Amniotic epithelial cell (primary cell): ENCODE results near the gene TMEM266.

Experiments
- DNase-seq: peaks from one replicate; pipeline ENCODE4 v3.0.0-alpha.2; 2010; ENCODE audit warnings: low read depth

TMEM266 gene

DNA sequence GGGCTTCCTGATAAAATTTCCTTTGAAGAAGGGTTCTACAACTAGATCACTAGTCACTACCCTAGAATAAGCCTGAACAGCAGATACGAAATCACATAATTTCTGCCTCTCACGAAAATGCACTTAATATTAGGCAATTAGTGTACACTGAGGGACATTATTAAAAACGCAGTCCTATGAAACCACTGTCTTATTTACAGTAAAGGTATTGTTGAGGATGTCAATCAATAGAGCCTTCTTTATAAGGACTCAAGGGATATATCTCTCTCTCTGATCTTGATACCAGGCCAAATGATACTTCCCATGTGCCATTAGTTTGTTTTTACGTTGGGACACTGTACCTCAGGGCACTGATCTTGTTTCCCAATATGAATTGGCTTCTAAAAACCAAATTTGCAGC lies 191.9 kb downstream of the TMEM266 start:
- no peak for DNase-seq

DNA sequence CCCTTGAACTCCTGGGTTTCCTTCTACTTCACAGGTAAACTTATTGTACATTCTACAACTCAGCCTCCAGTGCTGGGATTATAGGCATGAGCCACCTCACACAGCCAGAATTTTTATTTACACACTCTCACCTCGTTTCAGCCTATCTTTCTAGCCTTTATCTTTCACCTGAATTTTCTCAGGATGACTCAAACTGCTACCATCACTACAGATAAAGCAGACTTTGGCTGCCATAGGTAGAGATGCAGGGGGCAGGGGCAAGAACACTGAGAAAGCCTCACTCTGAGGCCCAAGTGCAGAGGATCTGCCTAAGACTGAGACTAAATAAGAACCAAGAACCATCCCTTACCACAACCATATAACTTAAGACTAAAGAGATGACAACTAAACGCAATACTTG lies 192.5 kb downstream of the TMEM266 start:
- DNase-seq: no peak

DNA sequence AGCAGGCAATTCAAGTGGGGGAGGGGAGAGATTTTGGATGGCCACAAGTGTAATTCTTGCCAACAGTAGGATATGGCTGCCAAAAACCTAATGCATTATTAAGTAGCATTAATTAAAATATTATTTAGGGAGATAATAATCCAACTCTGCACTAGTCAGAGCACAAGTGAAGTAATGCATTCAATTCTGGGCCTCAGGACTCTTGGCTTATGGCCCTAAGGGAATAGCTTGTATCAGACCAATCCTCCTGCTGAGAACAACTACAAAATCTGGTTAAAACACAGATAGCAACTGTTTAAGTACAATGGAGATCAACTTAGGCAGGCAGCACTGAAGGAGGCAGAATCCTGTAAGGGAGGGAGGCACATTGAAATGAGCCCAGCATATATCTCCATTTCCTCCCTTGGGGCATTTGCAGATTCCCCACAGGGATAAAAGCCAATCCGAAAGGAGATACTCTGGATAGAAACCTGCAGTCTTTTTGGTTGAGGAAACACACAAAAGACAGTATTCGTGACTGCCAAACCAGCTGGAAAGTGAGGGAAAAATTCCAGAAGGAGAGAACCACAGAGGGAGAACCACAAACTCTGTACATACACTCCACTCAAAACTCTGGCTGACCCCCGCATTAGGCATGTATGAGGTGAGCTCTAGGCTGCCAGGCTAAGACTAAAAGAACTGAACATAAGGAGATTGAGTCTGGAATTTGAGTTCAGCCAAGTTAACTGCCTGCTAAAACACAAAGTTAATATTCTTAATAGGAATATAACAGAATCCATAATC lies 194.1 kb downstream of the TMEM266 start:
- no peak for DNase-seq
